HG02884 (cell line): Measurements from ENCODE around the gene PATL2.
"Not testable (repeated sequence)": the region's sequence is repeated elsewhere in the genome, so short reads cannot be mapped to it uniquely, and the experiment has no call there.

Experiments used
- ATAC-seq: cut with Tn5 transposase; IDR thresholded peaks from one replicate; pipeline ENCODE4 v1.9.1; 2021; ENCODE audit warnings: mild to moderate bottlenecking, moderate library complexity; ENCODE audit not compliant: unreplicated experiment

Gene PATL2

GRCh38 chr15:44656298-44656697, 54.8 kb downstream of the PATL2 start:
- no peak for ATAC-seq

GRCh38 chr15:44654858-44655257, 56.3 kb downstream of the PATL2 start:
- no peak for ATAC-seq

GRCh38 chr15:44647637-44648036, 63.5 kb downstream of the PATL2 start:
- ATAC-seq, result no peak

GRCh38 chr15:44647036-44647435, 64.1 kb downstream of the PATL2 start:
- no peak for ATAC-seq

- no peak for ATAC-seq
Measured at GRCh38 chr15:44646460-44646859, 64.7 kb downstream of the PATL2 start.

- no peak for ATAC-seq
Measured at GRCh38 chr15:44641651-44642050, 69.5 kb downstream of the PATL2 start.

- no peak for ATAC-seq
Measured at GRCh38 chr15:44636976-44637375, 74.1 kb downstream of the PATL2 start.

GRCh38 chr15:44633603-44634002, 77.5 kb downstream of the PATL2 start:
- no peak for ATAC-seq

GRCh38 chr15:44625286-44625685, 85.8 kb downstream of the PATL2 start:
- ATAC-seq, result not testable (repeated sequence)

GRCh38 chr15:44623178-44623577, 87.9 kb downstream of the PATL2 start:
- no peak for ATAC-seq

- ATAC-seq, result no peak
Measured at GRCh38 chr15:44620081-44620480, 91.0 kb downstream of the PATL2 start.

- no peak for ATAC-seq
Measured at GRCh38 chr15:44616974-44617373, 94.1 kb downstream of the PATL2 start.
